ENCODE data around the gene ALDH1A1.
"Not testable (repeated sequence)": the region's sequence is repeated elsewhere in the genome, so short reads cannot be mapped to it uniquely, and the experiment has no call there.

ALDH1A1 gene

GRCh38 chr9:72943844-72944462 is 8.9 kb downstream of the ALDH1A1 start:
- no peak for DNase-seq (ENCODE audit: low spot score)

GRCh38 chr9:72942451-72942850 is 10.4 kb downstream of the ALDH1A1 start:
- DNase-seq (ENCODE audit: low spot score), result no peak

DNA sequence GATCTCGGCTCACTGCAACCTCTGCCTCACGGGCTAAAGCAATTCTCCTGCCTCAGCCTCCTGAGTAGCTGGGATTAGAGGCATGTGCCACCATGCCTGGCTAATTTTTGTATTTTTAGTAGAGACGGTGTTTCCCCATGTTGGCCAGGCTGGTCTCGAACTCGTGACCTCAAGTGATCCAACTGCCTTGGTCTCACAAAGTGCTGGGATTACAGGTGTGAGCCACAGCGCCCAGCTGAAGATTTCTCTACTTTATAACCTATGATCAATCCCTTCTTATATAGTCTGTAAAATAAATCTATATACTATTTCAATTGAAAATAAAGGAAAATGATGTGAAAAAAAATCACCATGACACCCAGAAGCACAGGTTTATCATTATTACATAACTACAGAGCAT is 13.3 kb downstream of the ALDH1A1 start:
- DNase-seq (ENCODE audit: low spot score), result not testable (repeated sequence)

DNA sequence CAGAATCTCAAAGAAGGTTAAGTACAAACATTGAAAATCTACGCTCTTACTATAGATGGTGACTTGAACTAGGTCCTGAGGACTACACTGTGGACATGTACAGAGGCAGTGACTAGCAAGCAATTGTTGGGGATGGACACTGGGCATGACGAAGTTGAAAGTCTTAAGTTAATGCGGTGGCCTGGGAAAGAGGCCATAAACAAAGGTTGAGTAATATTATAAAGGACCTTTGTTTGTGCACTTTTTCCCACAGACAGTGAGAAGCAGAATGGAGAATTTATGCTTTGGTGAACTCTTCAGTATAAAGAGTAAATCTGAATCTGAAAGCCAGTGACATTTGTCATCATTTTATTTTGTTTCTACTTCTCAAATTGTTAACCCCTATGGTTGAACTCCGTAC is 15.3 kb downstream of the ALDH1A1 start:
- DNase-seq (ENCODE audit: low spot score), result no peak

- no peak for DNase-seq (ENCODE audit: low spot score)
Observed at GRCh38 chr9:72936679-72937078, 16.2 kb downstream of the ALDH1A1 start.

DNA sequence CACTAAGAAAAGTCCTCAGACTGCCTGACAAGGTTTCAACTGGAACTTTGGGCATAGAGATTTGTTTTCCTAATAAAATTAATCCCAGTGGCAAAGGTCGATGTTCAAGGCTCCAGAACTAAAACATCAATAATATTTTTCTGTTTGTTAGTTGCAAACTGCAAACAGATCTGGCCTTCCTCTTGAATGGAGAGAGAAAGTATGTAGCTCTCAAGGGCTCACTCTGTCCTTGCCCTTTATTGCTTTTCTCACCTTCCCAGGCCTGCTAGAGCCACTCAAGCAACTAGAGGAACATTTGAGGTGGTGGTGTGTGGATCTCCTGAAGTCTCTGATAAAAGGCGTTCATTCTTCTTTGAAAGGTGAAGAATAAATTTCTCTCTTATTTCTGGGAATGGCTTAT is 16.6 kb downstream of the ALDH1A1 start:
- DNase-seq (ENCODE audit: low spot score), result no peak

DNA sequence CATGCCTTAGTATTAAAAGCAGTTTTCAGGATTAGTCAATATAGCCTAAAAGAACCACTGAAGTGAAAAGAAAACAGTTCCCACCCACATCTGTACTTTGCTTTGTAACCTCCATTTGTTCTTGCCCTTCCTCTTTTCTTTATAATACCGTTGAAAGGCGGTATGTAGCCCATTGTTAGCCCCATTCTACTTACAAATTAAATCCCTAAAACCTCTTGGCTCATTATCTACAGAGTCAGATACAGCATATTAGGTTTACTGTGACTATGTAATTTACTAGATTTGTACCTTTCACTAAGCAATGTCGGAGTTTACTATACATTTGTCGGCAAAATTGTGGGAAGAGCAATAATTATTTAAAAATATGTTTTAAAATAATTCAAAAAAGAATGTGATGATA is 17.3 kb downstream of the ALDH1A1 start:
- no peak for DNase-seq (ENCODE audit: low spot score)

DNA sequence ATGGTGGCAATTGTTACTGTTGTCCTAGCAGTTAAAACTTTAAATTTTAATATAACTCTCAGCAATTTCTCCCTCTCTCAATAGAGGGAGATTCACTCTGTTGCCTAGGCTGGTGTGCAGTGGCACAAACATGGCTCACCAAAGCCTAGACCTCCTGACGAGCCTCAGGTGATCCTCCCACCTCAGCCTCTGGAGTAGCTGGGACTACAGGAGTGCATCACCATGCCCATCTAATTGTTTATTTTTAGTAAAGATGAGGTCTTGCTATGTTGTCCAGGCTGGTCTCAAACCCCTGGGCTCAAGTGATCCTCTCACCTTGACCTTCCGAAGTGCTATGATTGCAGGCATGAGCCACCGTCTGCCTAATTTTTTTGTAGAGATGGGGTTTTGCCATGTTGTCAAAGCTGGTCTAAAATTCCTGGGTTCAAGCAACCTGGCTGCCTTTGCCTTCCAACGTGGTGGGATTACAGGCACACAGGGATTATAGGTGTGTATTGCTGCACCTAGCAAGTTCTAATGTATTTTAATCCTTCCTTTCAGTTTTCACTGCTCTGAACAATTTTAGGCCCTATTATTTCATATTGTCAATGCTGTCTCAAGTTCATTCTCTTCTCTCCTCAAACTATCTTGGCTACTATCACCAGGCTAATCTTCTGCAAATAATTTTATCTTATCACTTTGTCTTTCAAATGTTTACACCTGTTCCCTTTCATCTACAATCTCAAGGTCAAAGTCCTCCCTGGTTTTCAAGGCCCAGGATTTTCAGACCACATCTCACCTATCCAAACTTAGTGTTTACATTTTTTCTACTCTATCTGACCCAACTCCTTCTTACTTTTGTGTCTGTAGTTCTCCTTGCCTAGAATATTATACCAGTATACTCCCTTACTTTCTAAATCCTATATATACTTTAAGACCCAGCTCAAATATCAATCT is 18.9 kb downstream of the ALDH1A1 start:
- no peak for DNase-seq (ENCODE audit: low spot score)

GRCh38 chr9:72932619-72933018 is 20.2 kb downstream of the ALDH1A1 start:
- no peak for DNase-seq (ENCODE audit: low spot score)

DNA sequence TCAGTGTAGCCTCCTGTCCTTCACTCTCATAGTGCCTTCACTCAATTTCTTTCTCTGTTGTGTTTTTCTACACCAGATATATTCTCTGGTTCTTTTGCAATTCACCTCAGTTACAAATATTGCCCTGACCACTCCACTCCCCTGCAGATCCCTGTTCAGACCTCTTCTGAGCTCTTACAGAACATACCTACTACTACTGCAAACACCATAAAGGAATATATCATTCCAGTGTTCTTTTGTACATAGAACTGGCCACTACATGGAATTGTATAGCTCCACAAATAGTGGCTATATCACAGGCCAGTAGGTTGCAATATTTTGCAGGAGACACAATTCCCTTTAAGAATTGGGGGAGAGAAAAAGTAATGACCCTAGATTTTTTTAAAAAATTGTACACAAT is 21.0 kb downstream of the ALDH1A1 start:
- no peak for DNase-seq (ENCODE audit: low spot score)

DNA sequence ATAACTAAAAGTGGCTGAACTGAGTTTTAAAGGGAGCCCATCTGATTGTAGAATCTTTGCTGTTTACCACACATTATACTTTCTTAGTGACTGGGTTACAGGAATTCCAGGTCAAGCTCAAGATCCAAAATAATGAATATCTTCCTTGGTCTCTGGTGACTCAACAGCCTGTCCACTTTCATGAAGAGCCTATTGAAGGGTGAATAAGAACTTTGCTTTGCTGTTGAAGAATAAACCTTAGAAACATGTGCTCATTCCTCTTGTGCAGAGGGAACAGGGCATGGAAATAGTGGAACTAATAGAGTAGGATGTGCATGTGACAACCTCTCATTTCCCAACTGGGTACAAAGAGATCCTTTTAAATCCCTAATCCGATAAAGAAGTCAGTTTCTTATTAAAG is 21.4 kb downstream of the ALDH1A1 start:
- no peak for DNase-seq (ENCODE audit: low spot score)

GRCh38 chr9:72930828-72931227 is 22.0 kb downstream of the ALDH1A1 start:
- DNase-seq (ENCODE audit: low spot score), result no peak

- no peak for DNase-seq (ENCODE audit: low spot score)
Observed at GRCh38 chr9:72929542-72929941, 23.3 kb downstream of the ALDH1A1 start.

GRCh38 chr9:72928042-72928507 is 24.8 kb downstream of the ALDH1A1 start:
- DNase-seq (ENCODE audit: low spot score), result no peak

GRCh38 chr9:72926506-72926905 is 26.3 kb downstream of the ALDH1A1 start:
- DNase-seq (ENCODE audit: low spot score), result no peak

DNA sequence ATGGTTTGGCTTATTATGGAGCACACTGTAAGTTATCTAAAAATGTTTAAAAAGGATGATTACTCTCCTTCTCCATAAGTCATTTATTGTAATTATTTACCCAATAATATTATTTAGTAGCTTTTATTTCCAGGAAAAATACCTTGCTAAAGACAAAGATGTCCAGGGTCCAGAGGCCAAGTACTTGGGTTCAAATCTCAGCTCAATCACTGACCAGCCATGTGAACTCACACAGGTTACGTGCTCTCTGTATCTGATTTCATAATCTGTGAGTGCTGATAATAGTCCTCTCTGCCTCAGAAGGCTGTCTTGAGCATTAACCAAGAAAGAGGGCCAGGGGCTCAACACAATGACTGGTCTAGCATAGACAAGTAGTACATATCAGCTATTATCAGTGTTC is 27.0 kb downstream of the ALDH1A1 start:
- DNase-seq (ENCODE audit: low spot score), result no peak

DNA sequence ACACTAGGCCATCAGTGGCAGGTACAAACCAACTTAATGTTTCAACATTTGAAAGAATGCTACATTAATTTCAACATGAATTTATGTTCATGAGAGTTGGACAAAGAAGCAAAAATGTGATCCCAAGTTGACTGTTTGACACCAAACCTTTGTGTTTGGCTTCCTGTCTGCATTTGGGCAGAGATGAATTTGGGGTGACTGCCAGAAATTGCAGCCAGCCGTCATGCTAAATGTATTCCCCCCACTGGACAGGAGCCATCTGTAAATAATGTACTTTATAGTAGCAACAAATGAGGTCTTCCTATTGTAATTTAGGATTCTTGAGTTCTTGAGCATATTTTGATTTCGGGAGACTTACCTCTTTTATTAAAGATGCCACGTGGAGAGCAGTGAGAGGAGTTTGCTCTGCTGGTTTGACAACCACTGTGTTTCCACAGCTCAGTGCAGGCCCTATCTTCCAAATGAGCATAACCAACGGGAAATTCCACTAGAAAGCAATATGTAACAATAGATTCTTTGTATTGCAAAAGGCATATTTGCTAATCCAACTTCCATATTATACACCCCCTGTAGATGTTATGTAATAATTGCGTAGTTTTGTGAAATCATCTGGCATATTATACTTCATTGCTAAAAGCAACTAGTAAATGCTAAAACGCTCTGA is 27.6 kb downstream of the ALDH1A1 start:
- DNase-seq (ENCODE audit: low spot score), result no peak

- DNase-seq (ENCODE audit: low spot score), result no peak
Observed at GRCh38 chr9:72924154-72924790, 28.6 kb downstream of the ALDH1A1 start.

DNA sequence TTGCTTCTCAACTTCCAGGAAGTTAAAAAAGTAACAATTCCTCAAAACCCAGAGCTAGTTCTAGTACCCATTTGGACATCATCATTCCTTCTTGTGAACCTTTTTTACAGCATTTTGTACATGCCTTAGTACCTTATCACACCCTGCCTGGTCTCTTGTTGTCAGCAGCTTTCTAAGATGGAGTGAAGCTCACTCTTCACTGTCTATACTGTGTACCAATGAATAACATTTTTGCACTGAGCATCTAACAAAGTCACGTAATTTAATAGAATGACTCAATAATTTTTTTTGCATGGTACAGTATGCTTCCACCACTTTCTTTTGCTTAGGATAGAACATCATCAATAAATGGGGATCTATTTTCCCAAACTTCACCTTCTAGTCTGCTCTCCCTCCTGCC is 29.8 kb downstream of the ALDH1A1 start:
- DNase-seq (ENCODE audit: low spot score), result no peak

- no peak for DNase-seq (ENCODE audit: low spot score)
Observed at GRCh38 chr9:72921888-72922654, 30.8 kb downstream of the ALDH1A1 start.

GRCh38 chr9:72919246-72919945 is 33.5 kb downstream of the ALDH1A1 start:
- DNase-seq (ENCODE audit: low spot score), result no peak

All from hematopoietic multipotent progenitor cell treated with erythropoietin and hydrocortisone succinate and interleukin-3 and kit ligand, for 17 days (in vitro differentiated cells).